Inflammatory macrophage treated with lipopolysaccharide for 1 hour (primary cell): ENCODE data around the gene LBR.
A peak's percentile ranks its signal among the peaks of the same experiment; 100 is the strongest.
"Not testable (repeated sequence)": the region's sequence is repeated elsewhere in the genome, so short reads cannot be mapped to it uniquely, and the experiment has no call there.

Source experiments
- DNase-seq, 2 donors: peaks; one replicate each; pipeline ENCODE4 v3.0.0-alpha.2; 2020 to 2022

Gene LBR

GRCh38 chr1:225418598-225418997 is 9.2 kb downstream of the LBR start:
- no peak for DNase-seq

GRCh38 chr1:225418059-225418458 is 9.8 kb downstream of the LBR start:
- no peak for DNase-seq

GRCh38 chr1:225415967-225416745 is 11.7 kb downstream of the LBR start:
- DNase-seq: no peak

GRCh38 chr1:225415307-225415706 is 12.5 kb downstream of the LBR start:
- DNase-seq: peak; percentile 35 to 51

- DNase-seq: no peak
Observed at GRCh38 chr1:225413708-225414375, 14.0 kb downstream of the LBR start.

GRCh38 chr1:225412803-225413351 is 15.0 kb downstream of the LBR start:
- no peak for DNase-seq

- no peak for DNase-seq
Observed at GRCh38 chr1:225412321-225412720, 15.5 kb downstream of the LBR start.

- DNase-seq: no peak
Observed at GRCh38 chr1:225410036-225410435, 17.8 kb downstream of the LBR start.

GRCh38 chr1:225409051-225409450 is 18.8 kb downstream of the LBR start:
- no peak for DNase-seq

- no peak for DNase-seq
Observed at GRCh38 chr1:225408249-225408648, 19.6 kb downstream of the LBR start.

- DNase-seq: no peak
Observed at GRCh38 chr1:225407755-225408154, 20.1 kb downstream of the LBR start.

GRCh38 chr1:225406976-225407725 is 20.7 kb downstream of the LBR start:
- no peak for DNase-seq

- DNase-seq: no peak
Observed at GRCh38 chr1:225400968-225401367, 26.9 kb downstream of the LBR start.

GRCh38 chr1:225396357-225396756 is 31.5 kb downstream of the LBR start:
- no peak for DNase-seq

GRCh38 chr1:225389843-225390242 is 38.0 kb downstream of the LBR start:
- no peak for DNase-seq

- DNase-seq: peak in 1 of 2 donors; percentile 10
Observed at GRCh38 chr1:225388372-225388771, 39.5 kb downstream of the LBR start.

- DNase-seq: not testable (repeated sequence)
Observed at GRCh38 chr1:225386860-225387259, 41.0 kb downstream of the LBR start.

- no peak for DNase-seq
Observed at GRCh38 chr1:225380691-225381090, 47.1 kb downstream of the LBR start.

- DNase-seq: no peak
Observed at GRCh38 chr1:225378880-225379279, 49.0 kb downstream of the LBR start.

GRCh38 chr1:225374996-225375395 is 52.8 kb downstream of the LBR start:
- DNase-seq: no peak

GRCh38 chr1:225373155-225373554 is 54.7 kb downstream of the LBR start:
- no peak for DNase-seq

GRCh38 chr1:225371366-225372010 is 56.4 kb downstream of the LBR start:
- DNase-seq: no peak

GRCh38 chr1:225368036-225368552 is 59.7 kb downstream of the LBR start:
- DNase-seq: no peak
